IMR-90 (cell line): ENCODE results near the gene GPR15. TPM values are rescaled to one million over a fixed set of nuclear protein-coding genes. Genes with fewer than 3 reads are reported as not detected.

ENCODE experiments used
- ATAC-seq: fragments of 200-7000 bp; cut with Tn5 transposase; 2 replicates; pipeline ENCODE4 v1.9.1; 2020; ENCODE audit warnings: low read depth, mild to moderate bottlenecking, moderate library complexity
- BruUV-seq: library from RNA; stranded (reverse); fragments of 400-500 nt; replicated peaks from 2 replicates; lab custom pipeline; 2021; lab: Mats Ljungman, UMichigan
- CTCF ChIA-PET: fragments of 300-600 bp; formaldehyde crosslinking; extraction: SDS; loops from one replicate; lab custom pipeline; 2021; ENCODE audit warnings: antibody characterized with exemption; lab: Yijun Ruan, JAX
- POLR2A ChIA-PET: fragments of 300-600 bp; sonication (Branson Sonifier 250); formaldehyde crosslinking; loops from one replicate; lab custom pipeline; 2022; ENCODE audit warnings: antibody characterized with exemption; ENCODE audit not compliant: unreplicated experiment; lab: Charles Lee
- DNase-seq: peaks from one replicate; pipeline ENCODE4 v3.0.0; 2013
- H2AFZ ChIP-seq: replicated peaks from 2 replicates; pipeline ENCODE3; 2013; ENCODE audit warnings: low read length, mild to moderate bottlenecking; ENCODE audit not compliant: poor library complexity
- H2AK5ac ChIP-seq: 2 replicates; pipeline ENCODE4 v1.6.1; 2013; ENCODE audit warnings: low read depth, low read length, inconsistent platforms
- H2AK9ac ChIP-seq: replicated peaks from 2 replicates; pipeline ENCODE3; 2013; ENCODE audit warnings: mild to moderate bottlenecking, low read depth, low read length, moderate library complexity; ENCODE audit not compliant: poor library complexity
- H2BK120ac ChIP-seq: 2 replicates; pipeline ENCODE4 v1.6.1; 2013; ENCODE audit warnings: low read depth, low read length, inconsistent platforms
- H2BK15ac ChIP-seq: 3 replicates; pipeline ENCODE4 v1.6.1; 2013; ENCODE audit warnings: low read depth, low read length, inconsistent platforms
- H2BK20ac ChIP-seq: 2 replicates; pipeline ENCODE4 v1.6.1; 2013; ENCODE audit warnings: low read depth, mild to moderate bottlenecking, inconsistent platforms, low read length, moderate library complexity
- H2BK5ac ChIP-seq: 2 replicates; pipeline ENCODE4 v1.6.1; 2013; ENCODE audit warnings: mild to moderate bottlenecking, low read depth, low read length, inconsistent platforms; ENCODE audit not compliant: poor library complexity, severe bottlenecking
- H3K14ac ChIP-seq: replicated peaks from 2 replicates; pipeline ENCODE4 v1.6.1; 2013; ENCODE audit warnings: low read depth, low read length, inconsistent platforms
- H3K18ac ChIP-seq: 2 replicates; pipeline ENCODE4 v1.6.1; 2013; ENCODE audit warnings: low read depth, low read length, control low read depth
- H3K23ac ChIP-seq: 2 replicates; pipeline ENCODE4 v1.6.1; 2013; ENCODE audit warnings: low read depth, low read length, inconsistent platforms
- H3K27ac ChIP-seq: 2 replicates; pipeline ENCODE4 v1.5.1; 2013; ENCODE audit warnings: mild to moderate bottlenecking, control low read depth, low read length; ENCODE audit not compliant: insufficient read depth
- H3K27me3 ChIP-seq: 2 replicates; pipeline ENCODE4 v1.6.1; 2013; ENCODE audit warnings: low read length; ENCODE audit not compliant: control insufficient read depth, insufficient read depth
- H3K36me3 ChIP-seq: 2 replicates; pipeline ENCODE4 v1.6.1; 2013; ENCODE audit warnings: low read length, mixed read lengths; ENCODE audit not compliant: control insufficient read depth, insufficient read depth
- H3K4ac ChIP-seq: 2 replicates; pipeline ENCODE4 v1.6.1; 2013; ENCODE audit warnings: low read depth, low read length, inconsistent platforms
- H3K4me1 ChIP-seq: 2 replicates; pipeline ENCODE4 v1.6.1; 2013; ENCODE audit warnings: low read length, mixed read lengths; ENCODE audit not compliant: control insufficient read depth, insufficient read depth
- H3K4me2 ChIP-seq: 2 replicates; pipeline ENCODE4 v1.6.1; 2013; ENCODE audit warnings: low read depth, mild to moderate bottlenecking, control low read depth, low read length, moderate library complexity
- H3K4me3 ChIP-seq: 2 replicates; pipeline ENCODE4 v1.5.1; 2013; ENCODE audit warnings: low read depth, mild to moderate bottlenecking, control low read depth, low read length, moderate library complexity; ENCODE audit not compliant: insufficient read depth
- H3K56ac ChIP-seq: 2 replicates; pipeline ENCODE4 v1.6.1; 2013; ENCODE audit warnings: low read length, inconsistent platforms; ENCODE audit not compliant: insufficient read depth; ENCODE audit errors: extremely low read depth
- H3K79me1 ChIP-seq, 2 experiments: 2 replicates each; pipeline ENCODE4 v1.6.1; 2013; ENCODE audit warnings: low read length in 2 of 2, inconsistent platforms in 1 of 2, low read depth in 1 of 2
- H3K9ac ChIP-seq: 2 replicates; pipeline ENCODE4 v1.6.1; 2013; ENCODE audit warnings: low read depth, low read length, control low read depth
- H3K9me1 ChIP-seq: 2 replicates; pipeline ENCODE4 v1.6.1; 2013; ENCODE audit warnings: low read length, inconsistent platforms; ENCODE audit not compliant: insufficient read depth
- H3K9me3 ChIP-seq: 2 replicates; pipeline ENCODE4 v1.6.1; 2013; ENCODE audit warnings: low read length; ENCODE audit not compliant: control insufficient read depth, insufficient read depth
- H4K20me1 ChIP-seq: 2 replicates; pipeline ENCODE4 v1.6.1; 2013; ENCODE audit warnings: low read length, inconsistent platforms; ENCODE audit not compliant: insufficient read depth
- H4K5ac ChIP-seq: 2 replicates; pipeline ENCODE4 v1.6.1; 2013; ENCODE audit warnings: mild to moderate bottlenecking, low read depth, low read length, control low read depth
- H4K8ac ChIP-seq, 2 experiments: 2 replicates each; pipeline ENCODE4 v1.6.1; 2013; ENCODE audit warnings: low read depth in 2 of 2, low read length in 2 of 2, control low read depth in 1 of 2, inconsistent platforms in 1 of 2
- H4K91ac ChIP-seq: 2 replicates; pipeline ENCODE4 v1.6.1; 2013; ENCODE audit warnings: low read depth, low read length, inconsistent platforms; ENCODE audit not compliant: insufficient read depth
- BHLHE40 ChIP-seq: fragments of 150-350 bp; IDR thresholded peaks from 2 replicates; pipeline ENCODE4 v1.6.1; 2016; ENCODE audit warnings: mild to moderate bottlenecking, low read depth, low read length
- CHD1 ChIP-seq: IDR thresholded peaks from 2 replicates; pipeline ENCODE4 v1.6.1; 2012; ENCODE audit warnings: low read depth, low read length, improper control_type of control experiment
- CTCF ChIP-seq: conservative IDR thresholded peaks from 2 replicates; pipeline ENCODE4 v1.5.1; 2012; ENCODE audit warnings: mild to moderate bottlenecking, low read depth, low read length, improper control_type of control experiment
- FOS ChIP-seq: fragments of 150-350 bp; IDR thresholded peaks from 2 replicates; pipeline ENCODE4 v1.6.1; 2016; ENCODE audit warnings: low read depth, low read length
- MAFK ChIP-seq: IDR thresholded peaks from 2 replicates; pipeline ENCODE4 v1.6.1; 2012; ENCODE audit warnings: low read depth, low read length, improper control_type of control experiment
- MAZ ChIP-seq: IDR thresholded peaks from 2 replicates; pipeline ENCODE4 v1.6.1; 2012; ENCODE audit warnings: low read depth, mild to moderate bottlenecking, low read length, improper control_type of control experiment, moderate library complexity, borderline replicate concordance
- MXI1 ChIP-seq: IDR thresholded peaks from 2 replicates; pipeline ENCODE4 v1.6.1; 2012; ENCODE audit warnings: low read depth, mild to moderate bottlenecking, low read length, moderate library complexity, borderline replicate concordance
- RAD21 ChIP-seq: IDR thresholded peaks from 2 replicates; pipeline ENCODE4 v1.6.1; 2012; ENCODE audit warnings: low read length, improper control_type of control experiment
- RFX5 ChIP-seq: IDR thresholded peaks from 2 replicates; pipeline ENCODE4 v1.8.0; 2012; ENCODE audit warnings: low read depth, mild to moderate bottlenecking, low read length, moderate library complexity
- USF2 ChIP-seq: fragments of 150-350 bp; IDR thresholded peaks from 2 replicates; pipeline ENCODE4 v1.6.1; 2017; ENCODE audit warnings: mild to moderate bottlenecking, antibody characterized with exemption, low read length, low read depth
- WGBS, 2 experiments: methylation state at CpG; one replicate each; pipeline versions ENCODE4 v1.1.5 to v1.1.7; 2013; ENCODE audit warnings: missing lambda C conversion rate in 2 of 2; ENCODE audit not compliant: insufficient read length in 1 of 2; ENCODE audit errors: extremely low coverage in 2 of 2; 5-methylcytosine and 5-hydroxymethylcytosine counted together
- dilution Hi-C: fragments of 300-500 bp; cut with HindIII; formaldehyde crosslinking; loops from one replicate; pipeline ENCODE4 v1.14.3; 2018; ENCODE audit warnings: low sequenced_read_pairs; ENCODE audit not compliant: unreplicated experiment
- in situ Hi-C: fragments of 300-500 bp; cut with MboI; formaldehyde crosslinking; loops from 3 replicates; pipeline ENCODE4 v1.14.3; 2019; ENCODE audit warnings: low sequenced_read_pairs, inconsistent platforms, mixed read lengths
- intact Hi-C: fragments of 100-400 bp; cut with micrococcal nuclease; formaldehyde crosslinking; loops from 2 replicates; pipeline ENCODE4 v1.10.0; 2022
- polyA plus RNA-seq, 3 experiments: library from polyadenylated mRNA; depleted of rRNA; stranded (reverse); fragments of >200 nt; gene quantifications; 2 replicates each; pipeline ENCODE4 v1.2.3, GENCODE V29; 2012; ENCODE audit warnings: low replicate concordance in 1 of 3
- total RNA-seq: library from RNA; depleted of rRNA; stranded (reverse); fragments of >200 nt; gene quantifications from 2 replicates; pipeline ENCODE4 v1.2.3, GENCODE V29; 2012
- TF ChIP-seq, protein P1 (sequence below): fragments of 150-350 bp; IDR thresholded peaks from 2 replicates; pipeline ENCODE4 v1.6.1; 2016; ENCODE audit warnings: low read depth, mild to moderate bottlenecking, low read length, moderate library complexity, borderline replicate concordance

GPR15 gene
- total and polyA plus RNA-seq, 2 of the 4 experiments (the other 2 are of a cell fraction), result not detected

GRCh38 chr3:98528474-98529346, 3.1 kb upstream of the GPR15 start (continued):
- no peak for TF ChIP-seq BHLHE40

- no peak overlapping the region for H2BK20ac ChIP-seq
- no peak overlapping the region for H4K5ac ChIP-seq
- no peak overlapping the region for H3K4me2 ChIP-seq
- H3K27ac ChIP-seq, result no peak overlapping the region
- ATAC-seq (no peak), DNase-seq (no peak)
- dilution Hi-C loops, result no loop called here
- no peaks in the 10 kb centered on the region for H3K9me1 ChIP-seq
- H4K20me1 ChIP-seq, result no peaks in the 10 kb centered on the region
- no peak overlapping the region for H3K9ac ChIP-seq
- no CpG with 5 or more reads among the region's 8 CpGs for WGBS, 2 experiments
- H3K18ac ChIP-seq, result no peak overlapping the region
- ChIA-PET POLR2A (no interaction called here), CTCF (interaction anchor here (0.6 kb wide), 1 partner anchor 9 kb away, joined by 6 read pairs; no protein-coding TSS in a partner anchor)
- no peak overlapping the region for H3K4me3 ChIP-seq
- H3K79me1 ChIP-seq, result no peaks in the 10 kb centered on the region
- H2AK9ac ChIP-seq, result no peak overlapping the region
- H3K4ac ChIP-seq, result no peak overlapping the region
- H4K8ac ChIP-seq, result no peak overlapping the region
- H3K23ac ChIP-seq, result no peak overlapping the region
- no peak overlapping the region for H3K56ac ChIP-seq
- no TSS peak for BruUV-seq
- H3K9me3 ChIP-seq, result no peaks in the 10 kb centered on the region
- no peaks in the 10 kb centered on the region for H3K36me3 ChIP-seq
- no peak overlapping the region for H2AK5ac ChIP-seq
- H4K91ac ChIP-seq, result no peak overlapping the region
- H3K27me3 ChIP-seq, result peaks cover 7% of the 10 kb centered on the region
- H2BK15ac ChIP-seq, result no peak overlapping the region
- no peak overlapping the region for H2BK5ac ChIP-seq
- H3K14ac ChIP-seq, result no peak overlapping the region
- H3K4me1 ChIP-seq, result no peaks in the 10 kb centered on the region
- no peak overlapping the region for H2AFZ ChIP-seq
- H2BK120ac ChIP-seq, result no peak overlapping the region
- in situ Hi-C loops, result no loop called here
- intact Hi-C loops, result no loop called here
- no peak for TF ChIP-seq BHLHE40
- no peak for TF ChIP-seq FOS
- TF ChIP-seq CTCF, result no peak
- TF ChIP-seq RFX5, result no peak
- no peak for TF ChIP-seq MAZ
- no peak for TF ChIP-seq CHD1
- TF ChIP-seq RAD21, result no peak
- TF ChIP-seq MAFK, result no peak
- TF ChIP-seq, protein P1, sequence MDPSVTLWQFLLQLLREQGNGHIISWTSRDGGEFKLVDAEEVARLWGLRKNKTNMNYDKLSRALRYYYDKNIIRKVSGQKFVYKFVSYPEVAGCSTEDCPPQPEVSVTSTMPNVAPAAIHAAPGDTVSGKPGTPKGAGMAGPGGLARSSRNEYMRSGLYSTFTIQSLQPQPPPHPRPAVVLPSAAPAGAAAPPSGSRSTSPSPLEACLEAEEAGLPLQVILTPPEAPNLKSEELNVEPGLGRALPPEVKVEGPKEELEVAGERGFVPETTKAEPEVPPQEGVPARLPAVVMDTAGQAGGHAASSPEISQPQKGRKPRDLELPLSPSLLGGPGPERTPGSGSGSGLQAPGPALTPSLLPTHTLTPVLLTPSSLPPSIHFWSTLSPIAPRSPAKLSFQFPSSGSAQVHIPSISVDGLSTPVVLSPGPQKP, result no peak
- no peak for TF ChIP-seq MXI1
- no peak for TF ChIP-seq USF2
Measured at GRCh38 chr3:98529856-98530459, 1.8 kb upstream of the GPR15 start.
